ENCODE results near the gene MRPS27. TPM values are rescaled to one million over a fixed set of nuclear protein-coding genes. Genes with fewer than 3 reads are reported as not detected.

Gene MRPS27
- total and polyA plus RNA-seq, 9 of the 15 experiments (the other 6 are each of a cell fraction or from before 2014, with no cell fraction given): 73.6 to 144 (median 106) TPM

- TF ChIP-seq ZHX1 (conservative IDR thresholded peaks at IDR 0.05; ENCODE audit: low read length): no peak
- no peak for TF ChIP-seq POLR3A (IDR thresholded peaks at IDR 0.05; ENCODE audit: borderline replicate concordance, extremely low read depth, insufficient read depth, insufficient read length)
- TF ChIP-seq CREM (IDR thresholded peaks at IDR 0.05; ENCODE audit: low read depth): peak; percentile 45
- no peak for TF ChIP-seq ZNF12 (CRISPR knock-in tag; IDR thresholded peaks at IDR 0.05)
- no peak for TF ChIP-seq ZC3H8 (IDR thresholded peaks at IDR 0.05)
- TF ChIP-seq HNRNPL (IDR thresholded peaks at IDR 0.05; ENCODE audit: low read depth, low read length): no peak
- TF ChIP-seq ZMIZ1 (IDR thresholded peaks at IDR 0.05; ENCODE audit: low read depth in 2 of 2, low read length in 2 of 2): peak in 1 of 2 experiments; percentile 57; a peak in 1 of 4 replicates
- TF ChIP-seq PHB (CRISPR knock-in tag; IDR thresholded peaks at IDR 0.05): no peak
- TF ChIP-seq SRSF1 (IDR thresholded peaks at IDR 0.05; ENCODE audit: low read depth, low read length): no peak
- no peak for TF ChIP-seq CBX2 (IDR thresholded peaks at IDR 0.05; ENCODE audit: insufficient read depth, low read length, poor library complexity, severe bottlenecking)
- TF ChIP-seq, protein P1, sequence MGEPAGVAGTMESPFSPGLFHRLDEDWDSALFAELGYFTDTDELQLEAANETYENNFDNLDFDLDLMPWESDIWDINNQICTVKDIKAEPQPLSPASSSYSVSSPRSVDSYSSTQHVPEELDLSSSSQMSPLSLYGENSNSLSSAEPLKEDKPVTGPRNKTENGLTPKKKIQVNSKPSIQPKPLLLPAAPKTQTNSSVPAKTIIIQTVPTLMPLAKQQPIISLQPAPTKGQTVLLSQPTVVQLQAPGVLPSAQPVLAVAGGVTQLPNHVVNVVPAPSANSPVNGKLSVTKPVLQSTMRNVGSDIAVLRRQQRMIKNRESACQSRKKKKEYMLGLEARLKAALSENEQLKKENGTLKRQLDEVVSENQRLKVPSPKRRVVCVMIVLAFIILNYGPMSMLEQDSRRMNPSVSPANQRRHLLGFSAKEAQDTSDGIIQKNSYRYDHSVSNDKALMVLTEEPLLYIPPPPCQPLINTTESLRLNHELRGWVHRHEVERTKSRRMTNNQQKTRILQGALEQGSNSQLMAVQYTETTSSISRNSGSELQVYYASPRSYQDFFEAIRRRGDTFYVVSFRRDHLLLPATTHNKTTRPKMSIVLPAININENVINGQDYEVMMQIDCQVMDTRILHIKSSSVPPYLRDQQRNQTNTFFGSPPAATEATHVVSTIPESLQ (CRISPR knock-in tag; IDR thresholded peaks at IDR 0.05): no peak
- no peak for TF ChIP-seq NR4A1 (CRISPR knock-in tag; IDR thresholded peaks at IDR 0.05)
- no peak for TF ChIP-seq NR4A1 (tag; IDR thresholded peaks at IDR 0.05)
- TF ChIP-seq ZKSCAN1 (IDR thresholded peaks at IDR 0.05; ENCODE audit: low read depth, low read length): peak; percentile 77; the same call in 1 of the 2 replicates
- TF ChIP-seq CSDE1 (IDR thresholded peaks at IDR 0.05): no peak
Observed at GRCh38 chr5:72226950-72227349, 93.1 kb downstream of the MRPS27 start (continued).
